HK-2 (cell line): ENCODE results near the gene TMEM121.
A peak's percentile ranks its signal among the peaks of the same experiment; 100 is the strongest.

Experiments used
- DNase-seq: peaks from one replicate; pipeline ENCODE4 v3.0.0-alpha.2; 2018; ENCODE audit not compliant: unreplicated experiment

The TMEM121 gene

DNA sequence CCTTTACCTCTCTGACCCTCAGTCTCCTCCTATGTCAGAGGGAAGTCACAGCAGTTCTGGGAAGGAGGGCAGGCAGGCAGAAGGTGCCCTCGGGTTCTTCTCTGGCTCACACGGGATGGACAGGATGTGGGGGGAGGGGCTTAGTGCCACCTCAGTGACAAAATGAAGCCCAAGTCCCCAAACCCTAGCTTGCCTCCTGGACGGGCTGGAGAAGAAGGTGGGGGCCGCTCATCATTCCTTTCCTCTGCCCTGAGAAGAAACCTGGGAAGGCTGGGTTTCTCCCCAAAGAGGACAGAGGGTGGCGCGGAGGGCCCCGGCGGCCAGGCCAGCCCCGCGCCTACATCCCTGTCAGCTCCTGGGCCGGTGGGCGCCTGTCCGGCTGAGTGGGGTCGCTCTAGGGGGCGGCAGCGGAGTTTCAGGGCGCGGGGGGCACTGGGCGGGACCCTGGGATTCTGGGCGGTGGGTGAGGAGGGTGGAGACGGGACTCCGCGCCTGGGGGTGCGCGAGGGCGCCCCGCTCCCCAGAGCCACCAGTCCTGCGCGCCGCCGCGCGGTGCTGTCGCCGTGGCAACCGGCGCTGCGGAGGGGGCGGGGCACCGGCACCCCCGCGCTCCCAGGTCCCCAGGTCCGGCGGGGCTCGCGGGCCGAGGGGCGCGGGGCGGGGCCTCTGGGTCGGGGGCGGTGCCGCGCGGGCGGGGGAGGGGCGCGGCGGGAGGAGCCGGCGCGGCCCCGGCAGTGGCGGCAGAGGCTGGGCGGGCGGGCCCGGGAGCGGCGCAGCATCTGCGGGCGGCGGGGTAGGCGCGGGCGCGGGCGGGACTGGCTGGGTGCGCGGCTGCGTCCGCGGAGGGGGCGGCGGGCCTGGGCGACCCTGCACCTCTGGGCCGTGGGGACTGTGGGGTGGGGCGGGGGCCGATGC lies at the start of gene TMEM121:
TMEM121 (plus strand) TSS at position 723 of the 915 bp plus-strand sequence. CDS start 2,252 bp downstream, outside the sequence.
- no peak for DNase-seq

DNA sequence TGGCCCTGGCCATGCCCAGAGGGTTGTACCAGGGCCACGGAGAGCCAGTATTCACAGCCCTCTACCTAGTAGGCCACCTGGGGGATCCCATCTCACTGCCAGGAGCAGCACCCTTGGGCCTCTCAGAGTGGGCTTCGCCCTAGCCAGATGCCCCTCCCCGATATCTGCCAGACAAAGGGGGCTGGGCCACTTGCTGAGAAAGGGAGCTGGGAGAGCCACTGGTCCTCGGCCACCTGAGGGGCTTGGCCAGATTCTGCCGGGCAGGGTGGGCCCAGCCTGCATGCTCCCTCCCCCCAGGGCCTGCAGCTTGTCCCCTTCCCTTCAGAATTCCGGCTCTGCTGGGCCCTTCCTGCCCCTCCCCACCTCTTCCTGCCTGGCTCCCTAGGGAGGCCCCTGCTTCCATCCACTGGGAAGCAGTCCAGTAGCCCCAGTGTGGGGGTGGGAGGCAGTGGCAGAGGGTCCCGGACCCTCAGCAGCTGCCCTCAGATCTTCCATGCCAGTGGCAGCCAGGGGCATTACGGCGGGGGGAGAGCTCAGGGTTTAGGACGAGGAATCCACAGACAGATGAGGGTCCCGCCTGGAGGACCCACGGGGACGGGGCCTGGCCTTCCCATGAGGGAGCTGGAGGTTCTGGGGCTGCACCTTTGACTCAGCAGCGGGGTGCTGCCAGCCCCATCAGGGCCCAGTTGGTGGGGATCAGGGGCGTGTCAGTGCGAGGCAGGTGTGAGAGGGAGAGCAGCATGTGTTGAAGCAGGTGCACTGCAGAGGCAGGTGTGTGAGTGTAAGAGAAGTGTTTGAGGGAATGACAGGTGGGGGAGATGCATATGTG lies 49.3 kb upstream of the TMEM121 start:
- no peak for DNase-seq

- no peak for DNase-seq
Measured at GRCh38 chr14:105477660-105478397, 48.6 kb upstream of the TMEM121 start.

DNA sequence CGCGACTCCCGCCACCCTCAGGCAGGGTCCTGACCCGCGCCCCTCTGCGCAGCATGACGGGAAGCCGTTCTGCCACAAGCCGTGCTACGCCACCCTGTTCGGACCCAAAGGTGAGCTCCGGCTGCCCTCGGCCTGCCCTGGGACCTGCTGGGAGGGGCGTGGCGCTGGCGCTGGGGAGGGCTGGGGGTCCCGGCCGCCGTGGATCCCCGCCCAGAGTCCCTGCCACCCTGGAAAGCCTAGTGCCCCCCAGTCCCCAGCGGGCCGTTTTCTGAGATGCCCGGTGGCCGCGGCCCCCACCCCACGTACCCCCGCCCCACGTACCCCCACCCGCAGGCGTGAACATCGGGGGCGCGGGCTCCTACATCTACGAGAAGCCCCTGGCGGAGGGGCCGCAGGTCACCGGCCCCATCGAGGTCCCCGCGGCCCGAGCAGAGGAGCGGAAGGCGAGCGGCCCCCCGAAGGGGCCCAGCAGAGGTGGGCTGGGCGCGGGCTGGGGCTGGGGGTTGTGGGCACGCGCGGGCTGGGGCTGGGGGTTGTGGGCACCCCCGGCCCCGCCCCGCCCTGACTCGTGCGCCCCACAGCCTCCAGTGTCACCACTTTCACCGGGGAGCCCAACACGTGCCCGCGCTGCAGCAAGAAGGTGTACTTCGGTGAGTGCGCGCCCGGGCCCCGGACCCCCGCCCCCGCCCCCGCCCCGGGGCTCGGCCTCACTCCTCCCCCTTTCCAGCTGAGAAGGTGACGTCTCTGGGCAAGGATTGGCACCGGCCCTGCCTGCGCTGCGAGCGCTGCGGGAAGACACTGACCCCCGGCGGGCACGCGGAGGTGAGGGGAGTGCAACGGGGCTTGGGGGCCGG lies 47.8 kb upstream of the TMEM121 start:
- no peak for DNase-seq

DNA sequence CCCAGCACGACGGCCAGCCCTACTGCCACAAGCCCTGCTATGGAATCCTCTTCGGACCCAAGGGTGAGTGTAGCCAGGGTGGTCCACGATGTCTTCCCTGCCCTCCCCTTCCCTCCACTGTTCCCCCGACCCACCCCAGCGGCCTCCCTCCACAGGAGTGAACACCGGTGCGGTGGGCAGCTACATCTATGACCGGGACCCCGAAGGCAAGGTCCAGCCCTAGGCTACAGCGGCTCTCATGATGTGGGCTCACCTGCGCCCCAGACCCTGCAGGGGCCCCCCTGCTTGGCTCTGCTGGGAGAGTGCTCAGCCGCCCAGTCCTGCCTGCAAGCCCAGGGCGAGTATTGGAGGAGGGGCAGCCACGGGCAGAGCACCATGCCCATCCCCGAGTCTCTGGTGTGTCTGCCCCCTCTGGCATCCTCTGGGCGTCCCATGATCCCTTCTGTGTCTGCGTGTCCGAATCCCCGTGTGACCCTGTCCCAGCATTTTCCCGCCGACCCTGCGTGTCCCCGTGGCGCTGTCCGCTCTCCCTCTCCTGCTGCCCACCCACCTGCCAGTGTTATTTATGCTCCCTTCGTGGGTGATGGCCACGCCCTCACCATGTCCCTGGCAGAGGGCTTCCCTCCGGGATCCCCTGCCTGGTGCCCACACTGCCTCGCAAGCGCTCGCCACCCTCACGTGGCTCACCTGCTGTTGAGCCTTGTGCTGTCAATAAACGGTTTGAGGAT lies 46.8 kb upstream of the TMEM121 start:
- no peak for DNase-seq

DNA sequence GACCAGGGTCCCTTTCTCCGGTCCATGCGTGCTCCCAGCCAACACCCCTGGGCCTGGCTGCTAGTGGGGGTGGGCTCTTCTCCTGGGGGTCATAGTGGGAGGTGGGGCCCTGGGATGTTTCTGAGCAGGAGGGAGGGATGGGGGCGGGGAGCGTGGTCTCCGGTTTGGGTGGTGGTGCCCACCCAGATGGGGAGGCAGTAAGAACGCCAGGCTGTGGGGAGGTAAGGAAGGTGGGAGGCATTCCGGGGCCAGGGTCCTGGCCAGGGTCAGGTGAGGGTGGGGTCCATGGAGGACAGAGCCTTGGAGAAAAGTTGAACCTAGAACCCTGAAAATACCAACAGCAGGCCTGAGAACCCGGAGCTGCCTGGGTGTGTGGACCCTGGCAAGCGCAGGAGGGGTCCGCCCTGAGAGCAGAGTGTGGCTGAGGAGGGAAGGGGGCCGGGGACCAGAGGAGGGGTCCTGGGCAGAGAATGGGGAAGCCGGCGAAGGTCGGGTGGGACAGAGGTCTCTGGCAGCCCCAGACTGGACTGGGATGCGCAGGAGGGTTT lies 46.1 kb upstream of the TMEM121 start:
- no peak for DNase-seq

GRCh38 chr14:105480807-105481801 lies 45.3 kb upstream of the TMEM121 start:
- DNase-seq, result peak; percentile 95

DNA sequence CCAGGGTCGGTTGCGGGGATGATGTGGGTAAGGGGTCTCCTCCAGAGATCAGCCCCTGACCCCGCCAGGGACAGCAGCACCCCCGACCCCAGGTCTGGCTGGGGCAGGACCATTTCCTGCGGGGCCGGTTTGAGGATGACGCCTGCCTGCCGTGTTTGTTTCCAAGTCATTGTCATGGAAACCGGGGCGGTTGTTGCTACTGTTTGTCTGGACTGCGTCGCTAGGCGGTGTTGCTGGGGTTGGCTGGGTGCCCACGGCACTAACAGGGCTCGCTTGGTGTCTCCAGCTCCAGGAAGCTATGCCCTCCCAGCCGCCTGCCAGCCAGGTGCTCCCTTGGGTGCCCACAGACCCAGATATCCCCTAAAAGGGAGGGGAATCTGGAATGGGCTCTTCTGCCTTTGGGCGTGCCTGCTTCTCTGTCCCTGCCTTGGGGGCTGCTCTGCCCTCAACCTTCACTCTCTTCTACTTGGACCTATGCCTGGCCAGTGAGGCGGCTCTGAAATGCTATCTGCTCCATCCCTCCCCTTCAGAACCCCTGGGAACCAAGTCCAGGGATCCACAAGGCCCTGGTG lies 44.4 kb upstream of the TMEM121 start:
- peak; percentile 94 for DNase-seq

- DNase-seq, result no peak
Measured at GRCh38 chr14:105482486-105483110, 43.8 kb upstream of the TMEM121 start.

DNA sequence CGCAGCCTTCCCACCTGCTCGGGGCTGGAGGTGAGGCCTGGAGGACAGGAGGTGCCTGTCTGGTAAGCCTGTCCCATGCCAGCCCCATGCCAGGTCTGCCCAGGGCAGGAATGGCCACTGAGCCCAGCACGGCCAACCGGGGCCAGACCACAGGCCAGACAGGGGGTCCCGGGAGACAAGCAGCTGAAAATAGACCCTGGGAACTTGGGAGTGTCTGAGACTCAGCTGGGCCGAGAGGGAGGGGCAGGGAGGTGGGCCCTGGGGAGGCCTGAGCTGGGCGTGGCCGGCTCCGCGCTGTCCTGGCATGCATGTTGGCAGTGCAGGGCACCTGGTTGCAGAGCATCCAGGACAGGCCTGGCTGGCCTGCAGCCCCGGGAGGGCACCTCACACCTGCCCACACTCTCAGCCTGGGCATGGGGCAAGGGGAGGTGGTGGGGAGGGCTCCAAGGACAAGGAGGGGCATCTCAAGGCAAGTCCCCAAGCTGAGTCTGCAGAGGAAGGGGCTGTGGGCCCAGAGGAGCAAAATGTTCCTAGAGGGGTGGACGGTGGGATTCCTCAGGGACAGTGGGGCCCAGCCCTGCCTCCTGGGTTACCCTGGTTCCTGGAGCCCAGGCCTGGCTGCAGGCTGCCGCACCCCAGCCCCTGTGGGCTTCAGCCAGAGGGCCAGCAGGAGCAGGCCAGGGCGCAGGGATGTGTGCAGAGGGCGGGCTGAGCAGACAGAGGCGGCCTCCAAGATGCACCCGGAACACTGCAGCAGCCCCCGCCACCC lies 42.9 kb upstream of the TMEM121 start:
- DNase-seq, result no peak

GRCh38 chr14:105484069-105484996 lies 42.0 kb upstream of the TMEM121 start:
- DNase-seq, result no peak

- DNase-seq, result no peak
Measured at GRCh38 chr14:105484997-105485393, 41.4 kb upstream of the TMEM121 start.

DNA sequence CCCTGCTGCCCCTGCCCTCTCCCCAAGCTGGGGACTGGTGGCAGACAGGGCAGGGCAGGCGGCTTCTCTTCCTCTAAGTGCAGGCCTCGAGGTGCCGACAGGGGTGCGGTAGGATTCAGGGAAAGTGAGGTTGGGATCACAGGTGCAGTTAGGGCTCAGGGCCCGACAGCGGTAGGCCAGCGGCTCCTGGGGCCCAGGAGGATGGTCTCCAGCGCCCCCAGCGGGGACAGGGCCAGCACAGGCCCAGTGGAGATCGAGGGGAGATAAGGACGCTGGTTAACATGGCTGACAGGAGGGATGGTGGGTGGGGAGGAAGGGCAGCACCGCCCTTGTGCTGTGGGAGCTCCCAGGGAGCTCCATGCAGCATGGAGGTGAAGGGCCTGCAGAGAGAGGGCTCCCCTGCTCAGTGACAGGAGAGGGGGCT lies 40.6 kb upstream of the TMEM121 start:
- no peak for DNase-seq

DNA sequence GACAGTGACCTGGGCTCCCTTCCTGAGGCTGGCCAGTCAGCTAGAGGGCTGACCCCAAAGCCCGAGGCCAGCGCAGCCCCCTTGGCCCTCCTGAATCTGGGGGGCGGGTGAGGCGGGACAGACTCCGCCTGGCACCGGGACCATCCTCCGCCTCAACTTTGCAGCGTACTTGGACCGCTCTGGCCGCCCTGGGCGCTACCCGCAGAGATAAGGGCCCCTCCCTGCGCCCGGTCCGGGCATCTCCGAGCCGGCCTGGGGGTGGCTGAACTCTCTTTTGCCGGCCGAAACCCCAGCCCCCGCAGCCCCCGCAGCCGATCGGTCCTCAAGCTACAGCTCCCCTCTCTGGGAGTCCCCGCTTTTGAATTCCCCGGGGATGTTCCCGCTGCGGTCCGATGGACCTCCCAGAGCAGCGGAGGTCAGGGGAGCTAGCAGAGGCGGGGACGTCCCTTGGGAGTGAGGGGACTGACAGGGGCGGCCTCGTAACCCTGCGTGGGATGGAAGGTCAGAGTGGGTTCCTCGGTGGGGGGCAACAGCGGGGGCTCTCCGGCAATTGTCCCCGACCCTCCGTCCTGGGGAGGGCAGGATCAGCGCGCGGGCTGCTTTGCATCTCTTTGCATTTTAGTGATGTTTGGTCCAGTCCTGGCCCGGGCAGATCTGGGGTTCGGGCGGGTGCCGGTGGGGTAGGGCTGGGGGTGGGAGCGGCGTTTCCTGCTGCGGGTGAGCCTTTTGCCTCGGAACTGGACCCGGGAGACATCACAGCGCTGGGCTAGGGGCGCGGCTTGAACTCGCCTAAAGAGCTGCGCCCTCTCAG lies 40.0 kb upstream of the TMEM121 start, which contains the start of gene CRIP1:
CRIP1 (plus strand) TSS at position 724 of the 811 bp plus-strand sequence. CDS start 374 bp downstream, outside the sequence.
- DNase-seq, result no peak

DNA sequence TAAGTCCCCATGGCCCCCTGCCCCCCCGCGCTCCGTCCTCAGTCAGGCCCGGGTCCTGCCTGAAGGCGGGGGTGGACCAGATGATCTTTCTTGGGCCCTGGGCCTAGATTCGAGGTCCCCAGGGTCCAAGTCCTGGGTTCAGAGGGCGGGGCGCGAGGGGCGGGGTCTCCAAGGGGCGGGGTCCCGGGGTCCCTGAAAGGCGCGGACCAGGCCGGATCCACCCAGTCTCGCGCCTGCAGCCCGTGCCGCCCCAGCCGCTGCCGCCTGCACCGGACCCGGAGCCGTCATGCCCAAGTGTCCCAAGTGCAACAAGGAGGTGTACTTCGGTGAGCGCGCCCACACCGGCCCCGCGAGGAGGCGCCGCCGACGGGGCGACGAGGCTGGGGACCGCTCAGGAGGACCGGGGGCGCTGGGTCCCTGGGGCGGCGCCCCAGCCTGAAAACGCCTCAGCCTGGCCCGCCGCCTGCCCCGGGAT lies 39.4 kb upstream of the TMEM121 start:
- DNase-seq, result no peak
